ENCODE results near the gene PDLIM3.

The PDLIM3 gene

GRCh38 chr4:185470501-185471195 is 64.7 kb downstream of the PDLIM3 start:
- peak; percentile 35 for DNase-seq (ENCODE audit: low spot score)

GRCh38 chr4:185469580-185470154 is 65.6 kb downstream of the PDLIM3 start:
- no peak for DNase-seq (ENCODE audit: low spot score)

- DNase-seq (ENCODE audit: low spot score) = no peak
Measured at GRCh38 chr4:185468999-185469398, 66.3 kb downstream of the PDLIM3 start.

GRCh38 chr4:185467991-185468390 is 67.3 kb downstream of the PDLIM3 start:
- no peak for DNase-seq (ENCODE audit: low spot score)

GRCh38 chr4:185467101-185467500 is 68.2 kb downstream of the PDLIM3 start:
- no peak for DNase-seq (ENCODE audit: low spot score)

- no peak for DNase-seq (ENCODE audit: low spot score)
Measured at GRCh38 chr4:185465707-185466106, 69.6 kb downstream of the PDLIM3 start.

- DNase-seq (ENCODE audit: low spot score) = no peak
Measured at GRCh38 chr4:185464887-185465286, 70.4 kb downstream of the PDLIM3 start.

- no peak for DNase-seq (ENCODE audit: low spot score)
Measured at GRCh38 chr4:185464183-185464582, 71.1 kb downstream of the PDLIM3 start.

GRCh38 chr4:185463541-185463940 is 71.8 kb downstream of the PDLIM3 start:
- no peak for DNase-seq (ENCODE audit: low spot score)

GRCh38 chr4:185461565-185461964 is 73.7 kb downstream of the PDLIM3 start:
- DNase-seq (ENCODE audit: low spot score) = no peak

GRCh38 chr4:185457136-185457535 is 78.2 kb downstream of the PDLIM3 start:
- no peak for DNase-seq (ENCODE audit: low spot score)

- no peak for DNase-seq (ENCODE audit: low spot score)
Measured at GRCh38 chr4:185456131-185456530, 79.2 kb downstream of the PDLIM3 start.
